GM10266 (cell line): ENCODE results near the gene CCDC159.
"Not testable (repeated sequence)": the region's sequence is repeated elsewhere in the genome, so short reads cannot be mapped to it uniquely, and the experiment has no call there.

Experiments used
- DNase-seq: peaks from one replicate; pipeline ENCODE4 v3.0.0; 2012; ENCODE audit errors: extremely low spot score
- TF ChIP-seq, protein P1 (sequence below): IDR thresholded peaks from 2 replicates; pipeline ENCODE4 v1.5.1; 2012; ENCODE audit warnings: mild to moderate bottlenecking, low read depth; ENCODE audit not compliant: control insufficient read depth, insufficient read depth; ENCODE audit errors: missing control alignments

CCDC159 gene

DNA sequence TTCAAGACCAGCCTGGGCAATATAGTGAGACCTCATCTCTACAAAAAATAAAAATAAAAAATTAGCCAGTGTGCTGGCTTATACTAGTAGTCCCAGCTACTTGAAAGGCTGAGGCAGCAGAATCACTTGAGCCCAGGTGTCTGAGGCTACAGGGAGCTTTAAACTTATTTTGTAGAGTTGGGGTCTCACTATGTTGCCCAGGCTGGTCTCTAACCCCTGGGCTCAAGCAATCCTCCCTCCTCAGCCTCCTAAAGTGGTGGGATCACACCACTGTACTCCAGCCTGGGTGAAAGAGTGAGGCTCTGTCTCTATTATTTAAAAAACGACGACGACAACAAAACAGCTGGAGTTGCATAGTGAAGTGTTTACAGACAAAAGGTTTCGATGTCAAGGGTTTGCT is 14.8 kb upstream of the CCDC159 start:
- no peak for DNase-seq
- TF ChIP-seq, protein P1, sequence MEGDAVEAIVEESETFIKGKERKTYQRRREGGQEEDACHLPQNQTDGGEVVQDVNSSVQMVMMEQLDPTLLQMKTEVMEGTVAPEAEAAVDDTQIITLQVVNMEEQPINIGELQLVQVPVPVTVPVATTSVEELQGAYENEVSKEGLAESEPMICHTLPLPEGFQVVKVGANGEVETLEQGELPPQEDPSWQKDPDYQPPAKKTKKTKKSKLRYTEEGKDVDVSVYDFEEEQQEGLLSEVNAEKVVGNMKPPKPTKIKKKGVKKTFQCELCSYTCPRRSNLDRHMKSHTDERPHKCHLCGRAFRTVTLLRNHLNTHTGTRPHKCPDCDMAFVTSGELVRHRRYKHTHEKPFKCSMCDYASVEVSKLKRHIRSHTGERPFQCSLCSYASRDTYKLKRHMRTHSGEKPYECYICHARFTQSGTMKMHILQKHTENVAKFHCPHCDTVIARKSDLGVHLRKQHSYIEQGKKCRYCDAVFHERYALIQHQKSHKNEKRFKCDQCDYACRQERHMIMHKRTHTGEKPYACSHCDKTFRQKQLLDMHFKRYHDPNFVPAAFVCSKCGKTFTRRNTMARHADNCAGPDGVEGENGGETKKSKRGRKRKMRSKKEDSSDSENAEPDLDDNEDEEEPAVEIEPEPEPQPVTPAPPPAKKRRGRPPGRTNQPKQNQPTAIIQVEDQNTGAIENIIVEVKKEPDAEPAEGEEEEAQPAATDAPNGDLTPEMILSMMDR, result no peak

DNA sequence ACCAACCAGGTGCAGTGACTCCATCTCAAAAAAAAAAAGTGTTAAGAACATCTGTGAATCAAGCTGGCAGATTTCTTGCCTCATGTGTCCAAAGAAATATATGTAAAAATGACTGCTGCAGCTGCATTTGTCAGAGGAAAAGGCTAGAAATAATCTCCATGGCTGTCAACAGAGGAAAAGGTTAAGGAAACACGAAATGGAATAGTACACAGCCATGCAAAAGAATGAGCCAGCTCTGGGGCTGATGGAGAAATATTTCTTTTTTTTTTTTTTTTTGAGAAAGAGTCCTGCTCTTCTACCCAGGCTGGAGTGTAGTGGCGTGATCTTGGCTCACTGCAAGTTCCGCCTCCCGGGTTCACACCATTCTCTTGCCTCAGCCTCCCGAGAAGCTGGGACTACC is 13.5 kb upstream of the CCDC159 start:
- no peak for DNase-seq
- TF ChIP-seq, protein P1, result no peak

DNA sequence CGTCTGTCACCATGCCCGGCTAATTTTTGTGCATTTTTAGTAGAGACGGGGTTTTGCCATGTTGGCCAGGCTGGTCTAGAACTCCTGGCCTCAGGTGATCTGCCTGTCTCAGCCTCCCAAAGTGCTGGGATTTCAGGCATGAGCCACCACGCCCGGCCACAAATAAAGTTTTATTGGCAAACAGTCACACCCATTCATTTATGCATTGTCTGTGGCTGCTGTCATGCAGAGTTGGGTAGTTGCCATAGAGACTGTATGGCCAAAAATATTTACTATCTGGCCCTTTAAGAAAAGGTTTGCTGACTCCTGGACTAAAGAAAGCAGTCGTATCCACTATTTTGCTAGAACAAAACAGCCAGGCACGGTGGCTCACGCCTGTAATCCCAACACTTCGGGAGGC is 12.5 kb upstream of the CCDC159 start:
- DNase-seq, result not testable (repeated sequence)

DNA sequence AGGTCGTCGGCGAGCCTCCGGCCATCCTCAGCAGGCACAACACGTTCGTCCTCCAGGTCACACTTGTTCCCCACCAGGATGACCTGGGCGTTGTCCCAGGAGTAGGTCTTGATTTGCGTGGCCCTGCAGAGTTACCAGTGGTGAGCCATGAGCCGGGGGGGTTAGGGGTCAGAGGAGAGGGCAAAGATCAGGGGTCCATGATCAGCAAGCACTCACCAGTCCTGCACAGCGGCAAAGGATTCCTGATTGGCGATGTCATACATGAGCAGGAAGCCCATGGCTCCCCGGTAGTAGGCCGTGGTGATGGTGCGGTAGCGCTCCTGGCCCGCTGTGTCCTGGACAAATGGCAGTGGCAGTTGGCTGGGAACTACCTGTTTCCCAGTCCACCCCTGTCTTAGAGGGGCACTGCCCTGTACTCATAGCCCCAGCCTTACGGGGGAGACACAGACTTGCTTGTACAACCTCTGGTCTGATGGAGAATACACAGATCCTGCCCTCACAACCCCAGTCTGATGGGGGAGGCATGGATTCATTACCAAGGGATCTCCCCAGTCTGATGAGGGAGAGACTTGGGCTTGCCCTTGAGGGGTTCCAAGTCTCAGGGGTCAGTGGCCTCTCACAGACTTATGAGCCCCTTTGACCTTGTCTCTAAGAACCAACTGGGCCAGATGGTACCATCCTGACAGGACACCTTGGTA is 10.7 kb upstream of the CCDC159 start:
- TF ChIP-seq, protein P1, result no peak
- no peak for DNase-seq

DNA sequence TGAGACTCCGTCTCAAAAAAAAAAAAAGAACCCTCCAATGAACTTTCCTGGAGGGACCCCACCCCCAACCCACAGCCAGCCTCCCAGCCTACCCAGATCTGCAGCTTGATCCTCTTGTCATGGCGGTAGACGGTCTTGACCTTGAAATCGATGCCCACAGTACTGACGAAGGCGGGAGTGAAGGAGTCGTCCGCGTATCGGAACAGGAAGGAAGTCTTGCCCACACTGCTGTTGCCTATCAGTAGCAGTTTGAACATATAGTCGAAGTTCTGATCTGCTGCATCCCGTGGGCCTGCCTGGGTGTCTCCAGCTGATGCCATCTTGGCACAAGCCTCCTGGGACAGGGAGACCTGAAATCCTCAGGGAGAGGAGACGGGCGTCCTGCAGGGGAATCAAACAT is 9.2 kb upstream of the CCDC159 start:
- TF ChIP-seq, protein P1, result no peak
- DNase-seq, result no peak

DNA sequence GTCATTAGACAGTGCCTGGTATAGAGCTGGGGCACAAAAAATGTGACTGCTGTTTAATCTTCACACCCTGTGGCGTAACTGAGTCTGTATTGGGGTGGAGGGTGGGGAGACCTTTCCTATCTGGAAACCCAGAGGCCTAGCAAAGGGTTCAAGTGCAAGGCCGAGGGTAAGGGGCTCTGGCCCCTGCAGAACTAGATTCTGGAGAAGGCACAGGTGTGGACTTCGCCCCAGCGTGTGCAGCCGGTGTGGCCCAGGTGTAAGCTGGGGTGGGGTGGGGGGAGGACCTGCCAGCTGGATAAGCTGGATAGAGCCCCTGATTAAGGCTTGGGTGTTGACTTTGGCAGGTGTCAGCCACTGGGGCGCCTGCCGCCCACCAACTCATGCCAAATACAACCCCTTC is 8.2 kb upstream of the CCDC159 start:
- TF ChIP-seq, protein P1, result no peak
- no peak for DNase-seq

DNA sequence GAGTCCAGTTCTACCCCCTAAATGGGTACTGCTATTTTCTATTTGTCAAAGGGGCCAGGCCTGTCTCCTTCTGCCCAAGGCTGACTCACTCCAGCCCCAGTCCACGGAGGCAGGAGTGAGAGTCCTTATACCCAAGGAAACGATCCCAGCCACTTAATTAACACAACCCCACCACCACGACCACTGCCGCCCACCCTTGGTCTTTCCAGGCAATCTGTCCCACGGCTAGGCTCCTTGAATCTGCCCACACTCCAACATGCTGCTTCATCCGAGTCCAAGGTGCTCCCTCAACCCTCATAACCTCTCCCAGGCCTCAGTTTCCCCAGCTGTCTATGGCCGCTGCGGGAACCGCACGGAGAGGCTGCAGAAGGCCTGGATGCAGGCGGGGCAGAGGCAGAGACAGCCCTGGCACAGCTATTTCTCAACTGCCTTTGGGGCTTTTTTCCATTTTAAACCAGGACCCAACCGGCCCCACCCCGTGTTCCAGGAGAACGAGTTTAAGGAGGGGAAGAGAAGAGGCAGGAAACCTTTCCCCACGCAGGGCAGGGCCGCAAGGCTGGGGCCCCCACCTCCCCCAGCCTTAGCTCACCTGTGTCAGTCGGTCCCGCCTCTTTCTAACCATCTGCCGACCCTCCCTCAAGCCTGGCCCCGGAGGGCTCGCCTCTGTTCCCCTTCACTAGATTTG is 7.6 kb upstream of the CCDC159 start:
- TF ChIP-seq, protein P1, result no peak
- DNase-seq, result no peak
